ENCODE measurements around the gene DPP6. TPM values are rescaled to one million over a fixed set of nuclear protein-coding genes. Genes with fewer than 3 reads are reported as not detected.

The DPP6 gene
- total and polyA plus RNA-seq, 12 donors = 0.07 to 2.1 (median 0.16) TPM; not detected in 4

DNA sequence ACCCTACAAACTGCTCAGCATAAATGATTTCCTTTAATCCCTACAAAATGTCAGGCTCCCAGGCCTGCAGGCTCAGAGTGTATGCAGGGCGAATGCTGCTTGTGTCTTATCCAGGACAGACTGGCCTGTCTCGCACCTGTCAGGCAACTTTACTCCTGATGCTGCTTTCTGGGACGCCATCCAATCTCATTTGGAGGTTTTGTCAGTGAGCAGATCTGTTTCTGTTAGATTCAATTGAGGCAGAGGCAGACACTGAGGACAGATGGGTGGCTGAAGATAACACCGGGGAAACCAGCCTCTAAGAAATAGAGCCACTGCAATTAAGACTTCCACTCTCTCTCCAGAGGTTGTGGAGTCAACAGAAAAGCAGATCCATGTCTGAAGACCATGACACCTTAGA, 115.6 kb downstream of the DPP6 start:
- Histone ChIP-seq H3K4me3 (no peak overlapping the region), H3K36me3 (no peaks in the 10 kb centered on the region), H3K27me3 (no peaks in the 10 kb centered on the region), H3K9me3 (no peaks in the 10 kb centered on the region), H3K4me1 (no peaks in the 10 kb centered on the region), H3K27ac (no peak overlapping the region)
- no peak for TF ChIP-seq CTCF (IDR thresholded peaks at IDR 0.05)
- ATAC-seq (no peak), DNase-seq (no peak)
- 38 to 48% methylated on average over 4 of the region's 4 CpGs for WGBS, 2 donors
- intact Hi-C loops (cut with DNase I) = no loop called here

- H3K36me3 ChIP-seq = no peaks in the 10 kb centered on the region
- intact Hi-C loops (cut with DNase I) = no loop called here
- ATAC-seq (no peak), DNase-seq (no peak)
- no peak for TF ChIP-seq CTCF (IDR thresholded peaks at IDR 0.05)
- H3K27me3 ChIP-seq = no peaks in the 10 kb centered on the region
- H3K4me3 ChIP-seq = no peak overlapping the region
- no peaks in the 10 kb centered on the region for H3K9me3 ChIP-seq
- H3K27ac ChIP-seq = no peak overlapping the region
- no peaks in the 10 kb centered on the region for H3K4me1 ChIP-seq
- 5 to 9% methylated on average over 1 of the region's 1 CpG for WGBS, 2 donors
Measured at GRCh38 chr7:154171422-154171821, 119.2 kb downstream of the DPP6 start.

- no peak overlapping the region for H3K4me3 ChIP-seq
- WGBS, 2 donors = 52 to 57% methylated on average over 3 of the region's 3 CpGs
- no peaks in the 10 kb centered on the region for H3K9me3 ChIP-seq
- H3K4me1 ChIP-seq = no peaks in the 10 kb centered on the region
- intact Hi-C loops (cut with DNase I) = no loop called here
- no peak overlapping the region for H3K27ac ChIP-seq
- no peak for DNase-seq
- TF ChIP-seq CTCF (IDR thresholded peaks at IDR 0.05) = no peak
- H3K27me3 ChIP-seq = no peaks in the 10 kb centered on the region
- ATAC-seq = no peak
- no peaks in the 10 kb centered on the region for H3K36me3 ChIP-seq
Measured at GRCh38 chr7:154172236-154172635, 120.0 kb downstream of the DPP6 start.

GRCh38 chr7:154177584-154177983, 125.4 kb downstream of the DPP6 start:
- TF ChIP-seq CTCF (IDR thresholded peaks at IDR 0.05) = no peak
- peaks cover 0 to 22% (median 4%) of the 10 kb centered on the region in 7 donors for H3K27me3 ChIP-seq
- no peak for DNase-seq
- no peak overlapping the region for H3K27ac ChIP-seq
- ATAC-seq = no peak
- no peak overlapping the region for H3K4me3 ChIP-seq
- no peaks in the 10 kb centered on the region for H3K4me1 ChIP-seq
- intact Hi-C loops (cut with DNase I) = no loop called here
- no peaks in the 10 kb centered on the region for H3K9me3 ChIP-seq
- H3K36me3 ChIP-seq = no peaks in the 10 kb centered on the region
- 79 to 87% methylated on average over 7 of the region's 7 CpGs for WGBS, 2 donors

DNA sequence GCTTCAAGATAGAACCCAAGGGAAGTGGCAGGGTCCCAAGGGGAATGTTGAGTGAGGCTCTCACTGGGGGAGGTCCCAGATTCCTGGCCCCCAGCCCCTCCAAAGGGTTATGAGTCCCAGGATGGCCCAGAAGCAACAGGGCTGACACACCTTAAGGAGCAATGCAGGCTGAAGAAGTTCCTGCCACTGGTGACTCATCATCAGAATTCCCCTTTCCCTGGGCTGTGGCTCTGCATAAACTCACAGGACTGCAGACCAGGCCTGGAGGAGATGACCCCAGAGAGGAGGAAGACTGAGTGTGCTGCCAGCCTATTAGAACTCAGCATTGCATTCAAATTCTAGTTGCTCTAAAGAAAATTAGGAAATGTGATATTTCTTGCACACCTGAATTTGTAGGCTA, 126.7 kb downstream of the DPP6 start:
- no peaks in the 10 kb centered on the region for H3K36me3 ChIP-seq
- H3K27ac ChIP-seq = no peak overlapping the region
- intact Hi-C loops (cut with DNase I) = no loop called here
- H3K4me1 ChIP-seq = no peaks in the 10 kb centered on the region
- H3K4me3 ChIP-seq = no peak overlapping the region
- no peak for DNase-seq
- TF ChIP-seq CTCF (IDR thresholded peaks at IDR 0.05) = no peak
- no peaks in the 10 kb centered on the region for H3K9me3 ChIP-seq
- H3K27me3 ChIP-seq = peaks cover 0 to 26% (median 7%) of the 10 kb centered on the region in 7 donors
- ATAC-seq = no peak
